DOHH2 (cell line): ENCODE results near the gene LPCAT2.

Experiments used
- H3F3A ChIP-seq: fragments of 200-600 bp; sonication (generic), shearing (Covaris generic); 2 replicates; pipeline ENCODE4 v1.6.0; 2016; ENCODE audit warnings: antibody characterized with exemption, mild to moderate bottlenecking; ENCODE audit not compliant: control insufficient read depth, insufficient read depth
- H3K27ac ChIP-seq: fragments of 200-600 bp; sonication (generic); 2 replicates; pipeline ENCODE4 v1.5.1; 2014; ENCODE audit warnings: low read depth, mild to moderate bottlenecking, low read length, moderate library complexity
- H3K27me3 ChIP-seq: fragments of 200-600 bp; sonication (generic); 2 replicates; pipeline ENCODE4 v1.6.1; 2014; ENCODE audit warnings: mild to moderate bottlenecking, low read length, mixed read lengths; ENCODE audit not compliant: control insufficient read depth
- H3K36me3 ChIP-seq: fragments of 200-600 bp; sonication (generic); 2 replicates; pipeline ENCODE4 v1.6.1; 2014; ENCODE audit warnings: mild to moderate bottlenecking, low read length, moderate library complexity, mixed read lengths; ENCODE audit not compliant: control insufficient read depth
- H3K4me1 ChIP-seq: fragments of 200-600 bp; sonication (generic); 2 replicates; pipeline ENCODE4 v1.6.1; 2014; ENCODE audit warnings: mild to moderate bottlenecking, low read length, mixed read lengths; ENCODE audit not compliant: control insufficient read depth
- H3K4me2 ChIP-seq: fragments of 200-600 bp; sonication (generic); 2 replicates; pipeline ENCODE4 v1.6.0; 2014; ENCODE audit warnings: mild to moderate bottlenecking, low read length, moderate library complexity
- H3K4me3 ChIP-seq: fragments of 200-600 bp; sonication (generic); 2 replicates; pipeline ENCODE4 v1.5.1; 2014; ENCODE audit warnings: mild to moderate bottlenecking, low read length, mixed read lengths
- H3K79me2 ChIP-seq: fragments of 200-600 bp; sonication (generic); 2 replicates; pipeline ENCODE4 v1.6.1; 2014; ENCODE audit warnings: mild to moderate bottlenecking, low read length, mixed read lengths; ENCODE audit not compliant: control insufficient read depth
- H3K9me2 ChIP-seq: fragments of 200-600 bp; sonication (generic); replicated peaks from 2 replicates; pipeline ENCODE4 v1.6.1; 2014; ENCODE audit warnings: mild to moderate bottlenecking, low read length, mixed read lengths; ENCODE audit not compliant: control insufficient read depth
- H3K9me3 ChIP-seq: fragments of 200-600 bp; sonication (generic); 2 replicates; pipeline ENCODE4 v1.6.1; 2014; ENCODE audit warnings: antibody characterized with exemption, low read length, mixed read lengths; ENCODE audit not compliant: control insufficient read depth, insufficient read depth
- H4K20me1 ChIP-seq: fragments of 200-600 bp; sonication (generic); 2 replicates; pipeline ENCODE4 v1.6.0; 2014; ENCODE audit warnings: low read depth, mild to moderate bottlenecking, antibody characterized with exemption, low read length, moderate library complexity; ENCODE audit not compliant: control insufficient read depth, insufficient read depth
- CTCF ChIP-seq: fragments of 200-600 bp; sonication (generic); IDR thresholded peaks from one replicate; pipeline ENCODE4 v1.5.1; 2014; ENCODE audit warnings: antibody characterized with exemption, mild to moderate bottlenecking, low read depth, low read length; ENCODE audit not compliant: poor library complexity, severe bottlenecking
- EZH2phosphoT487 ChIP-seq: fragments of 200-600 bp; sonication (generic); IDR thresholded peaks from 2 replicates; pipeline ENCODE4 v1.6.1; 2017; ENCODE audit warnings: borderline replicate concordance, mild to moderate bottlenecking, antibody characterized with exemption, low read length, moderate library complexity, mixed read lengths

The LPCAT2 gene

GRCh38 chr16:55491691-55492090 lies 17.2 kb upstream of the LPCAT2 start:
- H3K9me3 ChIP-seq = no peaks in the 10 kb centered on the region
- no peak for TF ChIP-seq EZH2phosphoT487
- TF ChIP-seq CTCF = no peak
- no peak overlapping the region for H3K27ac ChIP-seq
- H4K20me1 ChIP-seq = no peaks in the 10 kb centered on the region
- no peaks in the 10 kb centered on the region for H3K79me2 ChIP-seq
- no peaks in the 10 kb centered on the region for H3K9me2 ChIP-seq
- H3F3A ChIP-seq = no peaks in the 10 kb centered on the region
- H3K4me1 ChIP-seq = no peaks in the 10 kb centered on the region
- no peaks in the 10 kb centered on the region for H3K36me3 ChIP-seq
- H3K4me3 ChIP-seq = no peak overlapping the region
- 0 out of 2 replicates have a peak, but pooled peaks cover 2% of the 10 kb centered on the region for H3K27me3 ChIP-seq
- no peak overlapping the region for H3K4me2 ChIP-seq

- Histone ChIP-seq H3K27me3 (0 out of 2 replicates have a peak, but pooled peaks cover 2% of the 10 kb centered on the region), H3F3A (no peaks in the 10 kb centered on the region), H3K9me2 (no peaks in the 10 kb centered on the region), H3K79me2 (no peaks in the 10 kb centered on the region), H3K27ac (no peak overlapping the region), H3K36me3 (no peaks in the 10 kb centered on the region), H3K9me3 (no peaks in the 10 kb centered on the region), H3K4me1 (no peaks in the 10 kb centered on the region), H3K4me2 (no peak overlapping the region), H3K4me3 (no peak overlapping the region), H4K20me1 (no peaks in the 10 kb centered on the region)
- no peak for TF ChIP-seq EZH2phosphoT487
- TF ChIP-seq CTCF = no peak
These were observed 16.0 kb upstream of the LPCAT2 start for GRCh38 chr16:55492756-55493380.

- Histone ChIP-seq H3K9me3 (no peaks in the 10 kb centered on the region), H3K9me2 (no peaks in the 10 kb centered on the region), H3K27ac (no peak overlapping the region), H3K4me1 (no peaks in the 10 kb centered on the region), H4K20me1 (no peaks in the 10 kb centered on the region), H3K79me2 (no peaks in the 10 kb centered on the region), H3K27me3 (0 out of 2 replicates have a peak, but pooled peaks cover 2% of the 10 kb centered on the region), H3F3A (no peaks in the 10 kb centered on the region), H3K36me3 (no peaks in the 10 kb centered on the region), H3K4me3 (no peak overlapping the region), H3K4me2 (no peak overlapping the region)
- TF ChIP-seq EZH2phosphoT487 (no peak), CTCF (no peak)
These were observed 13.9 kb upstream of the LPCAT2 start for GRCh38 chr16:55494994-55495421.
